GM18907 (cell line): Measurements from ENCODE around the gene BTNL9.
"Not testable (repeated sequence)": the region's sequence is repeated elsewhere in the genome, so short reads cannot be mapped to it uniquely, and the experiment has no call there.

Experiments used
- ATAC-seq: cut with Tn5 transposase; IDR thresholded peaks from one replicate; pipeline ENCODE4 v1.9.1; 2021; ENCODE audit warnings: mild to moderate bottlenecking, moderate library complexity; ENCODE audit not compliant: unreplicated experiment

The BTNL9 gene

DNA sequence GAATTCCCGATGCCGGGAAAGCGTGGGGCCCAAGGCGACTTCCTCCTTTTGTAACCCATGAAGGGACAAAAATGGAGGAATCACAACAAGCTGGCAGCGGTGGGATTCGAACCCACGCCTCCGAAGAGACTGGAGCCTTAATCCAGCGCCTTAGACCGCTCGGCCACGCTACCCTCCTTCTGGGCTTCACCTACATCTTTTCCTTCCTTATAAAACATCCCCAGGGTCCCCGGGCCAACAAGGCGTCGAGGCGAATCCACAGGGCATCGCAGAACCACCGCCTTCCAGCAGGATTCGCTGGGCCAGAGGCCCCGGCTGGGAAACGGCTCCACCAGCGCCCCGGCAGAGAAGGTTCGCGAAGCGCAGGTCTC is 57.3 kb downstream of the BTNL9 start:
- not testable (repeated sequence) for ATAC-seq

DNA sequence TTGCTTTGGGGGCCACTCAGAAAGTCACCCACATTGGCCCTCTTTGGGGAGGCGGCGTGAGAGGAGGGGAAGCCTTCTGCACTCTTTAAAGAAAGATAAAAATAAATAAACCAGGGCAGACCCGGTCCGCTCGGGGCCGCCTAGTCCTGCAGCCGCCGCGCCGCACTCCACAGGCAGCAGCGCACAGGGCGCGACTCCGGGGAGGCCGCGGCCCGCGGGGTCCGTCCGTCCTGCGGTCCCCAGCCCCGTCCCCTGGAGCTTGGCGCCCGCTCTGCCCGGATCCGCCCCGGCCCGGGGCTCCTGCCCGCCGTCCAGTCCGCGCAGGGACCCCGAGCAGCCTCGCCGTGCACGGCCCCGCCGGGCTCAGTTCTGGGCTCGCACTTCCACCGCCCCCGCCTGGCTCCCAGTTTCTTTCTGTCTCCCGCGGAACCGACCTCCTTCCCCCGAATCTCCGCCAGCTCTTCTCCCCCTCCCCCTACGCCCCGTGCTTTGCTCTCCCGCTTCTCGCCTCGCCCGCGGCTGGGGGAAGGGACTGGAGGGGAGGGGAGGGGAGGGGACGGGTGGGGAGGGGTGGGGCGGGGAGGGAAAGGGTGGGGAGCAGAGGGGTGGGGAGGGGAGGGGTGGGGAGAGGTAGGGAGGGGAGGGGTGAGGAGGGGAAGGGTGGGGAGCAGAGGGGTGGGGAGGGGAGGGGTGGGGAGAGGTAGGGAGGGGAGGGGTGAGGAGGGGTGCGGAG is 57.9 kb downstream of the BTNL9 start:
- not testable (repeated sequence) for ATAC-seq

GRCh38 chr5:181098762-181099601 is 58.9 kb downstream of the BTNL9 start:
- ATAC-seq, result no peak

DNA sequence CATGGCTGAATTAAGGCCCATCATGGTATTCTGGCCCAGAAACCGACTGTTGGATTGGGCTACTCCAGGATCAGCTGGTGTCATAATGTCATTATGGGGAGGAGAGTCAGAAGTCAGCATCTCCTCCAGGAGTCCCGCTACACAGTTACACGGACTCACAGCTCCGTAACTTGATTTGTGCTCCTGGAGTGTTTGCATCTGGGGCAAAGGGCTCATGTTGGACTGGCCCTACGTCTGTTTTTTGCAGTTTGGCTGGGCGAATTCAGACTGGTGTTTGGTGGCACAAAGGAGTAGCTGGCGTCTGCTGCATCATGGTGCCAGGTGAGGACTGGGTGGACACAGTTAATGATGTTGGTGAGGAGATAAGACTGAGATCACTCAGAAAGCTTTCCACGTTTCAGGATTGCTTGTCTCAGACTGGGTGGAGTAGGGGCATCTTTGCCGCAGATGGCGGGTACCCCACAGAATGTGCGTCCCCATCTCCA is 59.6 kb downstream of the BTNL9 start:
- no peak for ATAC-seq

GRCh38 chr5:181100121-181100875 is 60.2 kb downstream of the BTNL9 start:
- ATAC-seq, result no peak

- ATAC-seq, result not testable (repeated sequence)
Observed at GRCh38 chr5:181101030-181101641, 61.1 kb downstream of the BTNL9 start.

- not testable (repeated sequence) for ATAC-seq
Observed at GRCh38 chr5:181101930-181102674, 62.0 kb downstream of the BTNL9 start.

- ATAC-seq, result not testable (repeated sequence)
Observed at GRCh38 chr5:181104259-181104568, 64.1 kb downstream of the BTNL9 start.

- ATAC-seq, result not testable (repeated sequence)
Observed at GRCh38 chr5:181104606-181105390, 64.7 kb downstream of the BTNL9 start.

DNA sequence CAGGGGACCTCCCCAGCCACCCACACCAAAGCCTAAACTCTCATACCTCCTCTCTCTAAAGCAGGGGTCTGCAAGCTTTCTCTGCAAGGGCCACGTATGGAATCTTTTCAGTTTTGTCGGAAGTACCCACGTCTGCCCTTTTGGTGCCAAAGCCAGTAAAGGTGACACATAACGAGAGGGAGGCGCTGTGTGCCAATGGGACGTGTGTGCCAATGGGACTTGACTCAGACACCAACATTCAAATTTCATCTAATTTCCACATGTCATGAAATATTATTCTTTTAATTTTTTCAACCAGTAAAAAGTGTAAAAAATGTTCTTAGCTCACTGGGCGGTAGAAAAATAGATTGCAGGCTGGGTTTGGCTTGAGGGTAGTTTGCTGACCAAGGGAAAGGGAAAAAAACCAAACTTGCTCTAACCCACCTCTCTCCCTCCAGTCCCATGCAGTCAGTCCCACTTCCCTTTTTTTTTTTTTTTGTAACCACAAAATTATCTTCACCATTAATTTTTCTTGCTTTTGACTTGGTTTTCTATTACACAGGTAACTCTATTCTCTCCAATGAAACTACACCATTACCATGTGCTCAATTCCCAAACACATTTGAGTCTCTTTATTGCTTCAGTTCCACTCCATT is 65.4 kb downstream of the BTNL9 start:
- no peak for ATAC-seq

GRCh38 chr5:181107699-181108098 is 67.6 kb downstream of the BTNL9 start:
- ATAC-seq, result no peak

DNA sequence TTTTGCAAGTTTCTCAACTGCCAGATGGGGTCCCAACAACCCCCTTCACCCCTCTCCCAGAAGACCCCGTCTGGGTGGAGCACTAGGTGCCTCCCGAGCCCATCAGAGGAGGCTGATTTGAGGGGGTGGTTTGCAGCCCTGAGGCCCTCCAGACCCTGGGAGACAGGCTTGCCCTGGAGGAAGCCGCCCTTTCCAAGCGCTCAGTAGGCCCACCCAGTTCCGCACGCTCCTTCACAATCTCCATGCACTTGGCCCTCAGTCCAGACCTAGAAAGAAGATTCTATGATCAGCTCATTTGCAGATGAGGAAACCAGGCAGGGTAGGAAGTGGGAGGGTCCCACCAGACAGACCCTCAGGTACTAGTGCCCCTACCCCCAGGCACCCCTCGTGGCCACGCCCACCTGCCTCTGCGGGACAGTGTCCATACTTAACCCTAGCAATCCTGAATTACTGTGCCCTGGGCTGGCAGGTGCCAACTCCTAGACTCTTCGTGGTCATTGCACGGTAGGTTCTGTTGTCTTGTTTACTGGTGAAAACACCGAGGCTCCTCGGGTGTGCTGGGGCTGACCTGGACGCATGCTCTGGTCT is 68.6 kb downstream of the BTNL9 start:
- ATAC-seq, result no peak

DNA sequence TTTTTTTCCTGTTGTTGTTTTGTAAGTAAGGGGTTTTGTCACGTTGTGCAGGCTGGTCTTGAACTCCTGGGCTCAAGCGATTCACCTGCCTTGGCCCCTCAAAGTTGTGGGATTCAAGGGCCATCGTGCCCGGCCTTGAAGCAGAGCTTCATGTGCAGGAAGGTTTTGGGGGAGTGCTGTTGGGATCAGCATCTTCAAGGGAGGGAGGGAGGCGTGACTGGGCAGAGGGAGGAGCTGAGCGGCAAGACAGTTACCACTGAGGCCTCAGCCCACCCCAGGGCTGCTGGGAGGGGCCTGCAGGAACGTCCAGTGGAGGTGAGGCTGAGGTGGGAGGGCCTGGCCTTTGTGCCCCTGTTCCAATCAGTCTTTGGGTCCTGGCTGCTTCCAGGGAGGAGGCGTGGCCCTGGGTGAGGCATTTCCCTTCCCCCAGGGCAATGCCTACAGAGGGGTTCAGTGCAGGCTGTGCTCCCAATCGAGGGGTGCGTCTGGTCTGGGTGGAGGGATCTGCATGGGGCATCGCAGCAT is 69.5 kb downstream of the BTNL9 start:
- no peak for ATAC-seq

- no peak for ATAC-seq
Observed at GRCh38 chr5:181111010-181111409, 70.9 kb downstream of the BTNL9 start.
